Prostate gland (tissue), 2 donors: Measurements from ENCODE around the gene DNASE2.

Experiments
- CTCF ChIP-seq, 4 experiments: fragments of 200-600 bp in 2 of 4; fragments of 450-650 bp in 2 of 4; sonication (generic) in 2 of 4; IDR thresholded peaks; 1 replicate in 3 of 4; 2 replicates in 1 of 4; pipeline ENCODE4 v1.5.1; 2016 to 2019; ENCODE audit warnings: antibody characterized with exemption in 4 of 4, mild to moderate bottlenecking in 2 of 4, moderate library complexity in 2 of 4
- POLR2A ChIP-seq: fragments of 450-650 bp; IDR thresholded peaks from one replicate; pipeline ENCODE4 v1.6.1; 2016; ENCODE audit warnings: antibody characterized with exemption, mild to moderate bottlenecking

GRCh38 chr19:12828494-12828893 is 52.8 kb downstream of the DNASE2 start:
- no peak for TF ChIP-seq CTCF (IDR thresholded peaks at IDR 0.05)
- no peak for TF ChIP-seq POLR2A
